Measurements from ENCODE around the gene ZG16B.

ZG16B gene

GRCh38 chr16:2795395-2796143, 34.5 kb upstream of the ZG16B start (continued):
- TF ChIP-seq ZNF518A (tag by site-specific recombination; conservative IDR thresholded peaks at IDR 0.05; ENCODE audit: low read depth) (peak; percentile 21; the same call in 1 of the 2 replicates), ZNF398 (tag by site-specific recombination; IDR thresholded peaks at IDR 0.05) (peak; percentile 48), INSM2 (tag by site-specific recombination; IDR thresholded peaks at IDR 0.05) (0 out of 2 replicates have a peak, but pooled peaks have one; percentile 20), KLF10 (tag by site-specific recombination; IDR thresholded peaks at IDR 0.05) (peak; percentile 42; the same call in 1 of the 2 replicates), ZNF335 (tag by site-specific recombination; conservative IDR thresholded peaks at IDR 0.05) (peak; percentile 39), HIC1 (tag by site-specific recombination; IDR thresholded peaks at IDR 0.05) (no peak), ZNF600 (tag by site-specific recombination; IDR thresholded peaks at IDR 0.05) (peak; percentile 56; the same call in 1 of the 2 replicates), ZNF610 (tag by site-specific recombination; IDR thresholded peaks at IDR 0.05; ENCODE audit: borderline replicate concordance) (no peak), TRIM28 (IDR thresholded peaks at IDR 0.05; ENCODE audit: borderline replicate concordance, low read length) (peak; percentile 29; the same call in 1 of the 2 replicates), ZNF175 (tag by site-specific recombination; IDR thresholded peaks at IDR 0.05) (no peak), ZEB2 (tag by site-specific recombination; IDR thresholded peaks at IDR 0.05) (0 out of 2 replicates have a peak, but pooled peaks have one; percentile 22), ZBTB17 (tag by site-specific recombination; IDR thresholded peaks at IDR 0.05) (peak; percentile 59), GFI1B (tag by site-specific recombination; IDR thresholded peaks at IDR 0.05) (peak; percentile 19; the same call in 1 of the 2 replicates), ZSCAN23 (tag by site-specific recombination; IDR thresholded peaks at IDR 0.05) (no peak), ZNF366 (tag by site-specific recombination; conservative IDR thresholded peaks at IDR 0.05) (peak; percentile 83)
- TF ChIP-seq, protein P1, sequence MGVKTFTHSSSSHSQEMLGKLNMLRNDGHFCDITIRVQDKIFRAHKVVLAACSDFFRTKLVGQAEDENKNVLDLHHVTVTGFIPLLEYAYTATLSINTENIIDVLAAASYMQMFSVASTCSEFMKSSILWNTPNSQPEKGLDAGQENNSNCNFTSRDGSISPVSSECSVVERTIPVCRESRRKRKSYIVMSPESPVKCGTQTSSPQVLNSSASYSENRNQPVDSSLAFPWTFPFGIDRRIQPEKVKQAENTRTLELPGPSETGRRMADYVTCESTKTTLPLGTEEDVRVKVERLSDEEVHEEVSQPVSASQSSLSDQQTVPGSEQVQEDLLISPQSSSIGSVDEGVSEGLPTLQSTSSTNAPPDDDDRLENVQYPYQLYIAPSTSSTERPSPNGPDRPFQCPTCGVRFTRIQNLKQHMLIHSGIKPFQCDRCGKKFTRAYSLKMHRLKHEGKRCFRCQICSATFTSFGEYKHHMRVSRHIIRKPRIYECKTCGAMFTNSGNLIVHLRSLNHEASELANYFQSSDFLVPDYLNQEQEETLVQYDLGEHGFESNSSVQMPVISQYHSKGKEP (tag by site-specific recombination; IDR thresholded peaks at IDR 0.05): no peak
- TF ChIP-seq, protein P2, sequence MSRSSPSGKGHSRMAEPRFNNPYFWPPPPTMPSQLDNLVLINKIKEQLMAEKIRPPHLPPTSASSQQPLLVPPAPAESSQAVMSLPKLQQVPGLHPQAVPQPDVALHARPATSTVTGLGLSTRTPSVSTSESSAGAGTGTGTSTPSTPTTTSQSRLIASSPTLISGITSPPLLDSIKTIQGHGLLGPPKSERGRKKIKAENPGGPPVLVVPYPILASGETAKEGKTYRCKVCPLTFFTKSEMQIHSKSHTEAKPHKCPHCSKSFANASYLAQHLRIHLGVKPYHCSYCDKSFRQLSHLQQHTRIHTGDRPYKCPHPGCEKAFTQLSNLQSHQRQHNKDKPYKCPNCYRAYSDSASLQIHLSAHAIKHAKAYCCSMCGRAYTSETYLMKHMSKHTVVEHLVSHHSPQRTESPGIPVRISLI (tag by site-specific recombination; IDR thresholded peaks at IDR 0.05): no peak
